ENCODE results near the gene PIP5K1A.
A peak's percentile ranks its signal among the peaks of the same experiment; 100 is the strongest.

Gene PIP5K1A

DNA sequence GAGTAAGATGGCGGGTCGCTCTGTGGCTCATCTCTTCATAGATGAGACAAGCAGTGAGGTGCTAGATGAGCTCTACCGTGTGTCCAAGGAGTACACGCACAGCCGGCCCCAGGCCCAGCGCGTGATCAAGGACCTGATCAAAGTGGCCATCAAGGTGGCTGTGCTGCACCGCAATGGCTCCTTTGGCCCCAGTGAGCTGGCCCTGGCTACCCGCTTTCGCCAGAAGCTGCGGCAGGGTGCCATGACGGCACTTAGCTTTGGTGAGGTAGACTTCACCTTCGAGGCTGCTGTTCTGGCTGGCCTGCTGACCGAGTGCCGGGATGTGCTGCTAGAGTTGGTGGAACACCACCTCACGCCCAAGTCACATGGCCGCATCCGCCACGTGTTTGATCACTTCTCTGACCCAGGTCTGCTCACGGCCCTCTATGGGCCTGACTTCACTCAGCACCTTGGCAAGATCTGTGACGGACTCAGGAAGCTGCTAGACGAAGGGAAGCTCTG lies 39.6 kb upstream of the PIP5K1A start:
- 96% methylated on average over 22 of the region's 22 CpGs for WGBS

DNA sequence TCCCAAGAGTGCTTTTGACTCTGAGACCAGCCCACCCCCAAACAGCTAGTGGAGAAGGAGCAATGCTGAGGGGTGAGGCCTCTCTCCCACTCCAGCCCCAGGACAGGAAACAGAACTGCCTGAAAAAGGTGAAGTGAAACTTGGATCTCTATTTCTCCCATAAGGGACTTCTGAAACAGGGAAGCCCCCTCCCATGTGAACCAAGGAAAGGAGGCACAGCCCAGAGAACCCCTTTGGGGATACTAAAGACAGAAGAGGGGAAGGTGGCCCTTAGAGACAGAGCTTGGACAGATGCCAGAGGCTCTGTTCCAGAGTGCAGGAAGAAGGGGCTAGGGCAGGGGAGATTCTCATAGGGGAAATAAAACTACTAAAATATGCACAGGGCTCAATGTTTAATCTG lies 39.0 kb upstream of the PIP5K1A start:
- no peak overlapping the region for H2BK5ac ChIP-seq (ENCODE audit: low read depth, low read length, poor library complexity, severe bottlenecking)
- no peak overlapping the region for H3K4ac ChIP-seq (ENCODE audit: low read depth in 1 of 2, low read length in 2 of 2)
- no peaks in the 10 kb centered on the region for H3K9me3 ChIP-seq (ENCODE audit: control insufficient read depth, low read length)
- no peaks in the 10 kb centered on the region for H3K4me1 ChIP-seq (ENCODE audit: control insufficient read depth, insufficient read depth, low read depth, low read length)
- H3K18ac ChIP-seq (ENCODE audit: low read depth in 1 of 2, low read length in 2 of 2) = no peak overlapping the region
- no peak overlapping the region for H3K4me3 ChIP-seq (ENCODE audit: insufficient read depth in 1 of 2, low read depth in 1 of 2, low read length in 2 of 2)
- H2AFZ ChIP-seq (ENCODE audit: low read depth, low read length) = no peak overlapping the region
- no peak overlapping the region for H3K4me2 ChIP-seq (ENCODE audit: low read length, poor library complexity, severe bottlenecking)
- peaks cover 12% of the 10 kb centered on the region for H3K79me1 ChIP-seq (replicated peaks; ENCODE audit: low read length, poor library complexity, severe bottlenecking)
- no peak overlapping the region for H4K8ac ChIP-seq (ENCODE audit: low read length)
- H3K27me3 ChIP-seq (ENCODE audit: control insufficient read depth in 1 of 2, insufficient read depth in 1 of 2, low read length in 2 of 2) = no peaks in the 10 kb centered on the region
- DNase-seq = no peak
- peaks cover 35 to 63% of the 10 kb centered on the region in 2 experiments for H3K36me3 ChIP-seq (ENCODE audit: control insufficient read depth in 1 of 2, insufficient read depth in 2 of 2, low read depth in 1 of 2, low read length in 2 of 2)
- no peak overlapping the region for H2BK120ac ChIP-seq (ENCODE audit: low read depth, low read length)
- H3K23ac ChIP-seq (ENCODE audit: low read length in 2 of 2) = no peak overlapping the region
- no peak overlapping the region for H4K91ac ChIP-seq (ENCODE audit: low read length)
- H2AK5ac ChIP-seq (ENCODE audit: low read length, severe bottlenecking) = no peak overlapping the region
- H3K27ac ChIP-seq (ENCODE audit: low read length, poor library complexity, severe bottlenecking) = no peak overlapping the region
- H2BK15ac ChIP-seq (ENCODE audit: low read depth, poor library complexity, severe bottlenecking) = no peak overlapping the region
- H3K9ac ChIP-seq (ENCODE audit: low read length) = no peak overlapping the region
- H2BK12ac ChIP-seq (ENCODE audit: low read length in 2 of 2) = no peak overlapping the region
- no peak overlapping the region for H3K14ac ChIP-seq (ENCODE audit: low read length in 2 of 2)

More for the DNA sequence above, 39.6 kb upstream of the PIP5K1A start:
- H2BK12ac ChIP-seq (ENCODE audit: low read length in 2 of 2) = no peak overlapping the region
- H4K91ac ChIP-seq (ENCODE audit: low read length) = no peak overlapping the region
- H3K18ac ChIP-seq (ENCODE audit: low read depth in 1 of 2, low read length in 2 of 2) = no peak overlapping the region
- no peak overlapping the region for H4K8ac ChIP-seq (ENCODE audit: low read length)
- H3K4ac ChIP-seq (ENCODE audit: low read depth in 1 of 2, low read length in 2 of 2) = no peak overlapping the region
- H3K4me1 ChIP-seq (ENCODE audit: control insufficient read depth, insufficient read depth, low read depth, low read length) = no peaks in the 10 kb centered on the region
- H3K79me1 ChIP-seq (replicated peaks; ENCODE audit: low read length, poor library complexity, severe bottlenecking) = peaks cover 10% of the 10 kb centered on the region
- no peak overlapping the region for H2AK5ac ChIP-seq (ENCODE audit: low read length, severe bottlenecking)
- H2BK5ac ChIP-seq (ENCODE audit: low read depth, low read length, poor library complexity, severe bottlenecking) = no peak overlapping the region
- H3K27ac ChIP-seq (ENCODE audit: low read length, poor library complexity, severe bottlenecking) = no peak overlapping the region
- no peak overlapping the region for H2AFZ ChIP-seq (ENCODE audit: low read depth, low read length)
- H3K4me2 ChIP-seq (ENCODE audit: low read length, poor library complexity, severe bottlenecking) = no peak overlapping the region
- H3K23ac ChIP-seq (ENCODE audit: low read length in 2 of 2) = no peak overlapping the region
- H3K9ac ChIP-seq (ENCODE audit: low read length) = no peak overlapping the region
- no peaks in the 10 kb centered on the region for H3K9me3 ChIP-seq (ENCODE audit: control insufficient read depth, low read length)
- no peaks in the 10 kb centered on the region for H3K27me3 ChIP-seq (ENCODE audit: control insufficient read depth in 1 of 2, insufficient read depth in 1 of 2, low read length in 2 of 2)
- DNase-seq = no peak
- H3K14ac ChIP-seq (ENCODE audit: low read length in 2 of 2) = no peak overlapping the region
- no peak overlapping the region for H2BK120ac ChIP-seq (ENCODE audit: low read depth, low read length)
- peaks cover 35 to 66% of the 10 kb centered on the region in 2 experiments for H3K36me3 ChIP-seq (ENCODE audit: control insufficient read depth in 1 of 2, insufficient read depth in 2 of 2, low read depth in 1 of 2, low read length in 2 of 2)
- H3K4me3 ChIP-seq (ENCODE audit: insufficient read depth in 1 of 2, low read depth in 1 of 2, low read length in 2 of 2) = no peak overlapping the region
- no peak overlapping the region for H2BK15ac ChIP-seq (ENCODE audit: low read depth, poor library complexity, severe bottlenecking)

DNA sequence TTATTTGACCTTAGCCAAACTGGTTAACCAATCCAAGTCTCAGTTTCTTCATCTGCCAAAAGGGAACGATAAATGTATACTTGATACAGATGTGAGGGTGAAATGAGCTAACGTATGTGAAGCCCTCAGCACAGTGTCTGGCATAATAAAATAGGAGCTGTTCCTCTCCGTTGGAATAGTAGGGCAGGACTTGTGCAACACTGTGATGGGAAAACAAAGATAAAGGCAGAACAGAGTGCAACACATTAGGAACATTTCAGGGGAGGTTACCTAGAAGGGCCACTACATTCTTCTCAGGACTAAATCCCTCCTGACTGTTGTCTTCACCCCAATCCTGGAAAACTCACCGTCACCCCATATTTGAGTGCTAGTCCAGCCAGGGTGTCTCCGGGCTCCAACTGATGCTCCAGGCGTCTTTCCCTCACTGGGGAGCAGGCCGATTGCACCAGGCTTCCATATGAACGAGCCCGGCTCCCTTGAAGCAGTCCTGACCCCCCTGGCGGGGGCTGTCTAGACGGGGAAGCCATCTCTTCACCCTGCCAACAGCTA lies 33.5 kb upstream of the PIP5K1A start:
- Histone ChIP-seq H3K27ac (ENCODE audit: low read length, poor library complexity, severe bottlenecking) (peak overlapping the region; percentile 24), H3K4me3 (ENCODE audit: insufficient read depth in 1 of 2, low read depth in 1 of 2, low read length in 2 of 2) (peak overlapping the region; percentile 59 to 84), H2BK12ac (ENCODE audit: low read length in 2 of 2) (no peak overlapping the region), H4K8ac (ENCODE audit: low read length) (peak overlapping the region; percentile 89), H3K18ac (ENCODE audit: low read depth in 1 of 2, low read length in 2 of 2) (no peak overlapping the region), H3K79me1 (replicated peaks; ENCODE audit: low read length, poor library complexity, severe bottlenecking) (peaks cover 13% of the 10 kb centered on the region), H3K23ac (ENCODE audit: low read length in 2 of 2) (no peak overlapping the region), H3K14ac (ENCODE audit: low read length in 2 of 2) (no peak overlapping the region), H3K9me3 (ENCODE audit: control insufficient read depth, low read length) (no peaks in the 10 kb centered on the region), H3K4ac (ENCODE audit: low read depth in 1 of 2, low read length in 2 of 2) (peak overlapping the region in 1 of 2 experiments; percentile 8), H3K4me1 (ENCODE audit: control insufficient read depth, insufficient read depth, low read depth, low read length) (peaks cover 6% of the 10 kb centered on the region), H3K27me3 (ENCODE audit: control insufficient read depth in 1 of 2, insufficient read depth in 1 of 2, low read length in 2 of 2) (no peaks in the 10 kb centered on the region), H2BK15ac (ENCODE audit: low read depth, poor library complexity, severe bottlenecking) (no peak overlapping the region), H2AK5ac (ENCODE audit: low read length, severe bottlenecking) (no peak overlapping the region), H2AFZ (ENCODE audit: low read depth, low read length) (peak overlapping the region; percentile 16), H3K36me3 (ENCODE audit: control insufficient read depth in 1 of 2, insufficient read depth in 2 of 2, low read depth in 1 of 2, low read length in 2 of 2) (peaks cover 26 to 45% of the 10 kb centered on the region in 2 experiments), H3K4me2 (ENCODE audit: low read length, poor library complexity, severe bottlenecking) (peak overlapping the region; percentile 90), H3K9ac (ENCODE audit: low read length) (peak overlapping the region; percentile 92), H2BK120ac (ENCODE audit: low read depth, low read length) (peak overlapping the region; percentile 11), H4K91ac (ENCODE audit: low read length) (peak overlapping the region; percentile 8), H2BK5ac (ENCODE audit: low read depth, low read length, poor library complexity, severe bottlenecking) (no peak overlapping the region)
- 42% methylated on average over 11 of the region's 11 CpGs for WGBS
- DNase-seq = no peak

DNA sequence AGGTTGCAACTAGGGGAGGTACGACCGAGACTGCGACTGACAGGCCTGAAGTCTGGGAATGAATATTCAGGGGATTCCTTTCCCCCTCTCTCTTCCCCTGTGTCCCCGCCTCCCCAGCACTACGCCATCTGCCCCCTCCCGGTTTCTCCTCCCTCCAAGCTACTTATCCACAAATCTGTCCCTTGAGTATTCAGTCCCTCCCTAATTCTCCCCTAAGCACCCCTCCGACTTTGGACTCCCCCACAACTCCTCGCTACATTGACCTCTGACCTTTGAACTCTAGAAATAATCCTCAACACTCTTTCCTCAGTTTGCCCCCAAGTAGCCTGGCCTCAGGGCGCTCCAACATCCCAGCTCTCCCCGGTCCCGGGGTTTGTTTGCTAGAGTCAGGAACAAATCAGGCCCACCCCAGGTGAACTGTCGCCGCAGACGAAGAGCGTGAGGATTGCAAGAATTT lies 33.0 kb upstream of the PIP5K1A start:
- H3K27me3 ChIP-seq (ENCODE audit: control insufficient read depth in 1 of 2, insufficient read depth in 1 of 2, low read length in 2 of 2) = no peaks in the 10 kb centered on the region
- peaks cover 27 to 45% of the 10 kb centered on the region in 2 experiments for H3K36me3 ChIP-seq (ENCODE audit: control insufficient read depth in 1 of 2, insufficient read depth in 2 of 2, low read depth in 1 of 2, low read length in 2 of 2)
- peak overlapping the region; percentile 8 for H4K91ac ChIP-seq (ENCODE audit: low read length)
- H3K4me2 ChIP-seq (ENCODE audit: low read length, poor library complexity, severe bottlenecking) = peak overlapping the region; percentile 90
- peak overlapping the region; percentile 63 for H3K27ac ChIP-seq (ENCODE audit: low read length, poor library complexity, severe bottlenecking)
- H3K79me1 ChIP-seq (replicated peaks; ENCODE audit: low read length, poor library complexity, severe bottlenecking) = peaks cover 13% of the 10 kb centered on the region
- H3K4ac ChIP-seq (ENCODE audit: low read depth in 1 of 2, low read length in 2 of 2) = peak overlapping the region in 1 of 2 experiments; percentile 85
- H2AFZ ChIP-seq (ENCODE audit: low read depth, low read length) = peak overlapping the region; percentile 75
- WGBS = 4% methylated on average over 15 of the region's 15 CpGs
- peak overlapping the region; percentile 89 for H4K8ac ChIP-seq (ENCODE audit: low read length)
- no peak overlapping the region for H2BK12ac ChIP-seq (ENCODE audit: low read length in 2 of 2)
- peak overlapping the region; percentile 61 for H2AK5ac ChIP-seq (ENCODE audit: low read length, severe bottlenecking)
- H2BK5ac ChIP-seq (ENCODE audit: low read depth, low read length, poor library complexity, severe bottlenecking) = no peak overlapping the region
- peak; percentile 59 for DNase-seq
- H3K18ac ChIP-seq (ENCODE audit: low read depth in 1 of 2, low read length in 2 of 2) = peak overlapping the region; percentile 34 to 84
- H3K4me1 ChIP-seq (ENCODE audit: control insufficient read depth, insufficient read depth, low read depth, low read length) = peaks cover 6% of the 10 kb centered on the region
- no peak overlapping the region for H3K23ac ChIP-seq (ENCODE audit: low read length in 2 of 2)
- peak overlapping the region; percentile 92 for H3K9ac ChIP-seq (ENCODE audit: low read length)
- no peak overlapping the region for H2BK120ac ChIP-seq (ENCODE audit: low read depth, low read length)
- no peak overlapping the region for H3K14ac ChIP-seq (ENCODE audit: low read length in 2 of 2)
- no peak overlapping the region for H2BK15ac ChIP-seq (ENCODE audit: low read depth, poor library complexity, severe bottlenecking)
- peak overlapping the region; percentile 59 to 84 for H3K4me3 ChIP-seq (ENCODE audit: insufficient read depth in 1 of 2, low read depth in 1 of 2, low read length in 2 of 2)
- no peaks in the 10 kb centered on the region for H3K9me3 ChIP-seq (ENCODE audit: control insufficient read depth, low read length)
